Activated CD4-positive, alpha-beta T cell treated with anti-CD3 and anti-CD28 coated beads, Interleukin-2, amount 50 U/mL, for 4 hours (primary cell): ENCODE results near the gene MOB3B.

ENCODE experiments used
- DNase-seq, 2 experiments: peaks; one replicate each; pipeline ENCODE4 v3.0.0-alpha.2; 2020

MOB3B gene

DNA sequence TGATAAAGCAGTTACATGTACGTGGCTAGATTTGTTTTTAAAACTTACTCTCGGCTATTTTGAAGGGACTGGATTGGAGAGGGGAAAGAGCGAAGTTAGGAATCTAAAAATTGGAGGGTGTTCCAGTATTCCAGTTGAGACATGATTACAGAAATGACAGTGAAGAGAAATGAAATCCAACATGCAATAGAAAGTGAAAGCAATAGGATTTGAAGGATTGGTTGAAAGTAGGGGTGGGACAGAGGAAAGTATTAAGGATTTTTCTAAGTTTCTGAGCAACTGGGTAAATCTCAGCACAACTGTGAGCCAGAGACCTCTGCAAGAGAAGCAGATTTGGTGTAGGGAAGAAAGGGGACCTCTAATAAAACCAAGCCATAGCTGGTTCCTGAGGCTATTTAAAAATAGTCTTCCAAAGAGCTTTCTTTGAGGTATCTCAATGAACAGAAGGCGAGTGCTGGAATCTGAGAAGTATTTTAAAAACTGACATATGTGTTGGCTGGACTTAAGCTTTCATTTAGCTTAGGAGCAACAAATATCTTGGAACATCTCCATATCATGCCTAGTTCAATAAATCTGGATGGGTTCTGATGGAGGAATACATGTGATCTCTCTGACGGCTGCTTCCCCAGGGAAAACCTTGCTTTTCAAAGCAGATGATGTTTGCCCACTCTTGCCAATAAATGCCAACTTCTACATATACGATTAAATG is 115.9 kb downstream of the MOB3B start:
- DNase-seq: no peak

DNA sequence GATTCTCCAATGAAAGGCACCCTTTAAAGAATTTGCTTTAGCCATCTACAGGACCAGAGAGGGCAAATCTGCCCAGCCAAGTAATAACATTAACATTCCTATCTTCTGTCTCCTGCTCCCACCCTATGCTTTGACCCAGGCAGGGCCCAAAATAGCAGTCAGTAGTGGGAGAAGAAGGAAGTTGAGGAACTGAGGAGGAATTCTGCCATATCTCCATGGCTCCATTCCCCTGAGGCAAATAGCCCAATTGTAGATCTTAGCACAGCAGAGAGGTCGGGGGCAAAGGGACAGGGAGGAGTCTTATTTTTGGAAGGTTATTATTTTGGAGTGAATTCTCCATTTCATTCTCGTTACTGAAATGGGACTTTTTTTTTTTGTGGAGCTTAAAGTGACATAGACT is 116.7 kb downstream of the MOB3B start:
- DNase-seq: no peak

DNA sequence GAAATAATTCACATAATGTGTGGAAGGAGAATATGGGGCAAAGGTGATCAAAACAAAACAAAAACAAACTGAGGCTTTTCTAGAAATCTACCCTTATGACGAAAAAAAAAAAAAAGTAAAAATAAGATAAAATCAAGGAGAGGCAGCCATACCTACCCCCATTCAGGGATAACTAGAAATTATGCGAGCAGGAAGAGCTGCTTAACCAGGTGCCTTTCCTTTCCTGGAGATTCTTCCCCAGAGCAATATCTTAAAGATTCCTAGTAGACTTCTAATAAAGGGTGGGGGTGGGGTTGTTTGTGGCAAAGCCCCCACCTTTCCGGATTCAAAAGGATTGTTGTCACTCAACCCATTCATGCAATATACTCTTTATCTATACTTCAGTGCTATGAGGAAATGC is 117.5 kb downstream of the MOB3B start:
- DNase-seq: no peak

DNA sequence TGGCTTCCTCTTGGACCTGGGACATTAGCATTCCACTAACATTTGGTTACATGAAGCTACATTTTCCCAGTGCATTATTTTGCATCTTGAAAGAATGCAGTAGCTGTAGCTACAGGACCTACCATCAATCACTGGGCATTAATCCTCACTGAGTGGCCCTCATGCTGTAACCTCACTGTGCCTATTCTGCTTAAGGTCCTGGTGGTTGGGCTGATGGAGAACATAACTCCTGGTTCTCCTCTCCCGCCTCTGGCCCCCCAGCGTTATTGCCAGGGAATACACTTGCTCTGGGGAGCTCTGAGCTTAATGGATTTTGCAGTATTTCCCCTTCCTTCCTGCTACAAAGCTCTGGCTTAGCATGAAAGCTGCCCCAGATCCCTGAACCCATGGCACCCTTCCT is 121.1 kb downstream of the MOB3B start:
- no peak for DNase-seq

DNA sequence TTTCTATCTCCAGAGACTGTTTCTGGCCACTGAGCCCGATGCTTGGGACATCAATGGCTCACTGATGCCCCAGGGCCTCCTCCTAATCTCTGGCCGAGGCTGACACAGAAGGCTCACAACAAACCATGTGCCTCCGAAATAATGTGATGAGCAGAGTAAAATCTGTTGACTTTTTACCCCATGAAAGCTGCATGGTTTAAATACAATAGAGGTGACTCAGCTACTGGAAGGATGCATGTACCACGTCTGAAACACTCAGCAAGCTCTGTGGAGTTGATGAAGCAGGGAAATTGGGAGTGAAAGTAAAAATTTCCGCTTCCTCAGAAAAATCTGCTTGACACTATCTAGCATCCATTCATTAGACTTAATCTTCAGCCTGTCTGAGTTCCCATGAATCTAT is 121.6 kb downstream of the MOB3B start:
- no peak for DNase-seq

DNA sequence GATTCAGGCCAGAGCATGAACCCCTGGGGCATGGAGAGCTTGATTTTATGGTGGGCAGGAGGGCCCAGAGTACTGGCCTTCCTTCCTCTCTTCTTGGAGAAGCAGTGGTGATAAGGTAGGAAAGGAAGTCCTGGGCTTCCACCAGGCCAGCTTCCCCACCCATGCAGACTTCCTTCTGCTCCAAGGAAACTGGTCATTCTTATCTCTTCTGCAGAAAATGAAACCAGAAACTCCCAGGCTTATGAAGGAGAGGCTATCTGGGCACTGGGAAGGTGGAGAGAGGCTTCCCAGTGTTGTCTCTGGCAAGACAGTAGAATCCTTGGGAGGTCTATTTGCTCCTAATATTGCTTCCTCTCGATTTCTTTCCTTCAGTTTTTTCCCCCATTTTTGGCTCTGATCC is 122.1 kb downstream of the MOB3B start:
- DNase-seq: no peak

DNA sequence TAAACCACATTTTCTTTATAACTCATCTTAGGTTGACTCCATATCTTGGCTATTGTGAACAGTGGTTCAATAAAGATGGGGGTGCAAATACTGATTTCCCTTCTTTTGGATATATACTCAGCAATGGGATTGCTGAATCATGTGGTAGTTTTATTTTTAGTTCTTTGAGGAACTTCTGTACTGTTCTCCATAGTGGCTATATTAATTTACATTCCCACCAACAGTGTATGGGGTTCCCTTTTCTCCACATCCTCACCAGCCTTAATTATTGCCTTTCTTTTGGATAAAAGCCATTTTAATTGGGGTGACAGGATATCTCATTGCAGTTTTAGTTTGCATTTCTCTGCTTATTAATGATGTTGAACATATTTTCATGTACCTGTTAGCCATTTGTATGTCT is 125.0 kb downstream of the MOB3B start:
- no peak for DNase-seq

DNA sequence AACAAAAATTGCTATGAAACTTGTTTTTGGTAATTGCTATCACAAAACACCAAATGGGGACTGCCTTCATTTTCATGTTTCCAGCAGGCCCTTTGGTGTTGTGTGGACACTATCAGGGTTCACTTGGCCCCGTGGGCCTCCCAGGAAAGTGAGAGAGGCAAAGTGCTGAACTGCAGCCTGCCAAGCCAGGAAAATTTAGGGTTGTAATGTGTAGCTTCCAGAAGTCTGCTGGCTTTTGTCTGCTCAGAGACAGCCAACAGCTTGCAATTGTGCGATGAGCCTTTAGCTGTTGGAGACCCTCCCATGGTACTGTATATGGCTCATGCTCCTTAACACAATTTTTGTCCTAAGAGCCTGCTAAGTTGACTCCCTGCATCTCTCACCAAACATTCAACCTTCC is 127.0 kb downstream of the MOB3B start:
- no peak for DNase-seq

DNA sequence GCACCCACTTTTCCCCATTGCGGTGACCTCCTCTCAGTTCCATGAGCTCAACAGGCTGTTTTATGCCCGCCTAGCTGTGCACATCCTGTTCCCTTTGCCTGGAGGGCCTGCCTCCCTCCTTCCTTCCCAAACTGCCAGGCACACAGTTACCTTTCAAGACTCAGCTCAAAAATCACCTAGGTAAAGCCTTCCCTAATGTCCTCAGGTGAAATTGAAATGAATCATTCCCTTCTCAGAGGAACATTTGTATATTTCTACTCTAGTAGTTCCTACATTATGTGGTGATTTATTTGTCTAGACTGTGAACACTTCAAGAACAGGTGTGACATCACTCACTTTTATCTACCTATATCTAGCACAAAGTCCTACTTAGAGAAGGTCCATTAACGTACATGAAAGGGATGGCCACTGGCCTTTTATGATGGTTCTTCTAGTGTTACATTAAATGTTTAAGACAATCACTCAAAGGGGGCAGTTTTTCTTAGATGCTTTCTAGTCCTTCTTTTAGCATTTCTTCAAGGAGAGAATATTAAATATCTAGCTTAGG is 129.2 kb downstream of the MOB3B start:
- no peak for DNase-seq

DNA sequence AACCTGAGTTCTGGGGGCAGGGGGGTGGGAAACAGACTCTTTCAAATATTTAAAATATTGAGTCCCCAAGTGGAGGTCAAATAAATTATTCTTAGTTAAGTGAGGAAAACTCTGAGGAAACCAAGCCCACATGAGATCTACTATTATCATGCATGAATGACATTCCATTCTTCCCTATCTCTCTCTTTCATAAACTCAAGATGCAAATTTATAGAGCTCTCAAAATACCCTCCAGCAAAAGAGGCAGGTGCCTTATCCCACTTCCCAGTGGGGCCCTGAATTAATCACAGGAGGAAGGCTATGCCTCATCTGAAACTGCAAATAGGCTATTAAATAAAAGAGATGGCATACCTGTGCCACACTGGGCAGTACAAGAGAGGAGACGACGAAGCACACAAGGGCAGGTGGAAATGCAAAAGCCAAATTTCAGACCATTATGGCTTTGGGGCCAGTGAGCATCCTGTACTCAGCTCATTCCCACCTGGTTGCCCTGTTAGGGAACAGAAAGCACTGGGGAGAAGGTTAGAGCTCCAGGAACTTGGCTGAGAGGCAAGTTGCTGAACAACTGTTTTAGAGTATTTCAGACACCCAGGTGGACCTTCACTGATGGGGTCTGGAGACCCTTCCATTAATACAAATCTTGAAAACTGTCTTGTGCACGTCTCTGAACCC is 130.5 kb downstream of the MOB3B start:
- DNase-seq: no peak

DNA sequence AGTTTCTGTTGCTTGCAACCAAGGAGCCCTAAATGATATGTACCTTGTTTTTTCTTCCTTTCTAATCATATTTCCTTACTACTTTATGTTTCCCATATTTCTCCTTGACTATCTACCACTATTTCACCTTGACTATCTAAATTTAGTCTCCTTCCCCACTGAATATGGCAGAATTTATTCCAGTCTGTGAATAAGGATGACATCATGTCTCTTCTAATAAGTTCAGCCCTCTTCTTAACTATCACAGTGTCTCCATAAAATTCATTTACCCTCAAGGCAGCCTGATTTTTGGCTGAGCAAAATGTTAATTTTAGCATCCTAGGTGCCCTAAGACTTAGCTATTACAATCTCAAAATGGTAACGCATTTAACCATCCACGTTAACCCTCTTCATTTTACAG is 133.1 kb downstream of the MOB3B start:
- no peak for DNase-seq

DNA sequence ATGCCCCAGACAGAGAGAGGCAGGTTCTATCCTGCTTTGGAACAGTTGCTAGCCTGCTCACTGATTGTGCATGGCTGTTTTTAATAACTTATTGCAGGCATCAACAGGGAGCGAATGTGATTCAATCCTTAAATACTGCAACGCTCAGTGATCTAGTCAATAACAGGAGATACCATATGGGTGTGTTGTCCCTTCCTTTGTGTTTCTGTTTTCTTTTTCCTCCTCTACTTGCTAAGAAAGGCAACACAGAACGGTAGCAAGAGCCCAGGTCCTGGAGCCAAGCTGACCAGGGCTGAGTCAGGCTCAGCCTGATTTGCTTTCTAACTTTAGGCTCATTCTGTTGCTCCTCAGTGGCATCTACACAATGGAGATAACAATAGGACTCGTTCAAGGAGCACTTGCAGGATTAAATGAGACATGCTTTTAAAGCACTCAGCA is 134.1 kb downstream of the MOB3B start:
- DNase-seq: no peak

DNA sequence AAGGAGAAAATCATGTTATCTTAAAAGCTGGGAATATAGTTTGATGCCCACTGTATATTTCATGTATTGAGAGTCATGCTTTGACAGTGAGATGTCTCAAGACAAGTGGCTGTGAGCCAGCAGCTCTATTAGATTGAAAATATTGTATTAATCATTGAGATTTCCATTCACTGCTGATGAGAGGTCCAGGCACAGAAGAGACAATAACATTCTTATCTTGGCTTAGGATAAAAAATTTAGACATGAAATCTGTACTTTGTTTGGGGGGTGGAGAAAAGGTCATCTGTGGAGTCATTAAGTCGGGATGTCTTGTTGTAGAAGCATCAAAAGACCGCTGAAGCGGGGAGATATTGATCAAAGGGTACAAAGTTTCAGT is 134.8 kb downstream of the MOB3B start:
- DNase-seq: no peak

DNA sequence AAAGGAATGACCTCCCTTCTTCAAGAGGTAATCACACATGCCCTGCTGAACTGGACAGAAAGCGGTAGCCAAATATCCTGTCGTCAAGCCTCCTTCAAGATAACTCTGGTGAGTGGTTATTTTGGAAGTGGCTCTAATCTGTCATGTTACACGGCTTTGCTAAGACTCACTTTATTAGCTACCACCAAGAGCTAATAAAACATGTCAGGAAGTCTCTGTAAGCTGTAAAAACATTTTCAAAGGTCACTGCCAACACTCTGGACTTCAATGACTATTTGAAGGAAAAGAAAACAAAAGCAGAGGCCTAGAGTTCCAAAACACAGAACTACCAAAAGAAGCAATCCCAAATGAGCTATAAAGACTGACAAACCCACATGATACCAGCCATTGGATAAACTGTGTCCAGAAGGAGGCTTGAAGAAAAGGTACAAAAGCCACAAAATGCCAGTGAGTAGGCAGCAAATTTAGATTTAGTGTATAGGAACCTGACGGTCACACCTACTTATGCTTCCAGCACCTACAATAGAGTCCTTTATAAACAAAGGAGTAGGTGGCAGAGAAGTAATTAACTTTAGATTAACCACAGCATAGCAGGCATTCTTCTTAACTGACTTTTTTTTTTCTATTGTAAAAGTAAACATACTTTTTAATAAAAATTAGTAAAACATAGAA is 135.3 kb downstream of the MOB3B start:
- DNase-seq: no peak

DNA sequence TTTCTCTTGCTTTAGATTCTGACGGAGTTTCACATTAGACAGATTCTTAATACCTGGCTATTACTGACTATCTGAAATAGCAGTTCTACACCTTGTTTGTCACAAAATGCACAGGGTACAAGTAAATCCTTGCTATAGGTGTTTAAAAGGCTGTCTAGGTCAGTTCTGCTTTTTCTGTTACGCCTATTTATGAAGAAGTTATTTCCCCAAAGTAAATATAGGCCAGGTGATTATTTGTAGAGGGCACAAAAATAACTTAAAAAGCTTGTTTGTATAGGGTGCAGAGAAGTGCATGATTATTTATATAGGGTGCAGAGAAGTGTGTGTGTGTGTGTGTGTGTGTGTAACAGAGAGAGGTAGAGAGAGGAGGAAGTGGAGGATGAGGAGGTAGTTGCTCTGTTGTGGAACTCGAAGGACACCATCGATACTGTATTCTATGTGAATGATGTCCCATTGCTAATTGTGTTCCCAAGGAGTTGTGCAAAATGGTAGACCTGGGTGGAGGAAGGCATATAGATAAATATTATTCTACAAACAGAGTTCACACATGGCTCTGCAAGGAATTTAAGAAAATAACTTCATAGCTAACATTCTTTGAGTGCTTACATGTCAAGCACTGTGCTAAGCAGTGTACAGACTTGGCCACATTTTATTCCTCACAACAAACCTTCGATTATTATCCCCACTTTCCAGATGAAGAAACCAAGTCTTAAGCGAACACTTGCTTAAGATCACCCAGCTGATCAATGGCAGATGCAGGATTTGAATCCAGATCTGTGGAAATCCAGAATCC is 136.4 kb downstream of the MOB3B start:
- no peak for DNase-seq

DNA sequence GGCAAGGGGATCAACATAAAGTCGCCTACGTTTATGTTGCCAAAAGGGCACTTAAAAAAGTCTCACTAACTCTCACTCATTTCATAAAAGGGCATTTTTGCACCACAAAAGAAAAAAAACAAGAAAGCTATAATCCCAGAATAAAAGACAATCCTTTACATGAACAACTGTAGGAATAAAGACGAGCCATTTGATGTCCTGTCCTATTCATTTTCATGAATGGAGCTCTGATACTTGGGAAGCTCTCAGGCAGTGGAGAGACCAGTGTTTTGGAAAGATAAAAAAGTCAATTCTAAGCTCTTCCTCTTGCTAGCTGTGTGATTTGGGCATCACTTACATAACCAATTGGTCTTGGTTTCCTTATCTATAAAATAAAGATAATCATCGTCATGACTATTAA is 137.2 kb downstream of the MOB3B start:
- DNase-seq: no peak

DNA sequence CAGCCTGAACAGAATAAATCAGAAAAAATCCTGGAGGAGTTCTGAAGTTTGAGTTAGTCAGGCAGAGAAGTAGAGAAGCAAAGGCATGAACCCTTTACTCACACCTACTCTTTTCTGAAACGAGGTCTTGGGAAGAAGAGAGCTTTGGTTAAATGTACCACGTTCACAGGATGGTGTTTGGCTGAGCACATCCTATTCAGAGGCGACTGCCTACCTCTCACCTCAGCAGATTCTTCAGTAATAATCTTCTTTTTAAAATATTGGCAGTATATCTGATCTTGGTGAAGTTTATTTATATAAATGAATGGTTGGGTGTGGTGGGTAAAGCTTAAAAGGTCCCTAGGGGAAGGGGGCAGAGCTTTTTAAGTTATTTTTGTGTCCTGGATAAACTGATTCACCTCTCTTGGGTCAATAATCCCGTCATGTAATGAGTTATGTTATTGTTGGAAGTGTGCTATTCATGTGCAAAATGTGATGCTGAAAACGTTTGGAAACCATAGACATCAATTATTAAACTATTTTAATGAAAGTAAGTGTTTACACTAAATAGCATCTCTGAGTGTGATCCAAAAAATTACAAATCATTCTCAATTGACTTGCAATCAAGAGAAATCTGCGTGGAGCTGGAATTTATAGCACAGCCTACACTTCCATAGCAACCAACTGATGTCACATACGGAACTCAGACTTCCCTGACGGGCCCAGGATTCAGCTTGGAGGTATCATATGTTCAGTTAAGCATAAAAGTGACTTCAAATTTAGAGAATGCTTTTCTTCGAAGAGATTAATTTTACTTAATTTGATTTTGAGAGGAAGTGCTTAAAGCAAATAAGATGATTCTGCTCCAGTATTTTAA is 138.3 kb downstream of the MOB3B start:
- DNase-seq: no peak

DNA sequence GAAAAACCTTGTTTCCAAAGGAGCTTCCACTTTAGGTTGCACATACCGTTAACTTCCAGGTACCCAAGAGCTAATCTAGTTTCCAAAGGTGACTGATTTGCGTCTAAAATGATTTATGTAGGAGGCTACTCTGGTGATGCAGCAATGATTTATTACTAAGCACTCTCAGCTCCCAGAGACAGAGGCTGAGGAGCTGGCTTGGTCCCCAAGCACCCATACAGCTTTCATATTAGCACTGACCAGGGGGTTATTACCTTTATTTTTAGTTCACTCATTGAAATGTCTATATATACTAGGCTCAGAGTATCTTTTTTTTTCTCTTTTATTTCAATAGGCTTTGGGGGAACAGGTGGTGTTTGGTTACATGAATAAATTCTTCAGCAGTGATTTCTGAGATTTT is 141.5 kb downstream of the MOB3B start:
- no peak for DNase-seq

DNA sequence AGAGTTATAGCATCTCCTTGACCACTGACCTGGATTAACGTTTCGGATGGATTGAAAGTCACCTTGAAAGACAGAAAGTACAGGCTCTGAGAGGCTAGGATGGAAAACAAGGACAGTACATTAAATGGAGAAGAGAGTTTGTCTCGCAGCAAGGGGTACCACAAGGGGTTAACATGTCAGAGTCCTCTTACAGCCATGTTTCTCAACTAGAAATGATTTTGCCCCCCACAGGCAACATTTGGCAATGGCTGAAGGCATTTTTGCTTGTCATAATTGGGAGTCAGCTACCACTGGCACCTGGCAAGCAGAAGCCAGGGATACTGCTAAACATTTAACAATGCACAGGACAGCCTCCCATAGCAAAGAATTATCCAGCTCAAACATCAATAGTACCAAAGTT is 141.9 kb downstream of the MOB3B start:
- no peak for DNase-seq

DNA sequence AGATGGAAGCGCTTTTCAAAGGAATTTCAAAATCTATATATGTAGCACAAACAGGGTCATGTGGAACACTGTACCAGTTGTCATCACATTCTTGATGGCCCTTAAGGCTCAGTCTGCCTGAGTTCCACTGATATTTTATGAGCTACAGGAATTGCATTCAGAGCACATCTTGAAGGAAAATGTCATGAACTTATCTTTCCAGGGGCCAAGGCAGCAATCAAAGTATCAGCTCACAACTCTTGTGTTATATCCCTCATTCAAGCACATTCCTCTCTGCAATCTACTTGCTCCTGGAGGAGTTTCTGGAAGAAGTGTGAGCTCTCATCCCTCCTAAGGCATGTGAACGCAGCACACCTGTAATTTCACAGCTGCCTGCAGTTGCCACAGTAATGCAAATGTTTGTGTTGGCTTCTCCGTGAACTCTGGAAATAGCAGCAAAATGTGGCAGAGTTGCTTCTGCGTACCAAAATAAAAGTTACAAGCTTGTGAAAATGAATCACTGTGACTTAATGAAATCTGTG is 143.0 kb downstream of the MOB3B start:
- no peak for DNase-seq

DNA sequence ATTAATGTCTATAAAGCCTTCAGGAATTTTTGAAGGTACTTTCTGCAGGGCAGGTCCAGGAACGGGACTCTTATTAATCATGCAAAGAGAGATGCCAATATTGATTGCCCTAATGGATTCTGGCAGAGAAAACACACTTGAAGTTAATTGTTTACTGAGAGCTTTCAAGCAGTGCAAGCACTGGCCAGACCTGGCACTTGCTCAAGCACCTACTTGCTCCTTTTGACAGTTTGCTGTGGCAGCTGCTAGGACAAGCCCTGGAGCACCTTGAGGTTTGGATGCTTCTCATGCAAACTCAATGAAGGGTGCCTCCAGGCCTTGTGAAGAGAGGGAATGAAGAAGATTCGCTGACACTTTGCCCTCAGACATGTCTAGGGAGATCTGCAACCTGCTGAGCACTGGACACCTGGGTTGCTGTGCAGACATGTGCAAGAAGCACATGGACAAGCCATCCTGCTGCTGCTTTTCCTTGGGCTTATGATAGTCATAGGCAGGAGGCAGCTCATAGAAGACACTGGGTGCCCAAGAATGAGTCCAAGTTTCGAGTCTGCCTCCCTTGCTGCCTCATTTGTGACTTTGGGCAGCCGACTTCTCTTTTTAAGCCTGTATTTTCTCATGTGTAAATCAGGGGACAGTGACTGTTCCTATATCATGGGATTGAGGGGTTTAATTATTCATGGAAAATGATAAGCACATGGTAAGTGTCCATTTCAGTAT is 143.8 kb downstream of the MOB3B start:
- DNase-seq: no peak
